Neural cell (in vitro differentiated cells): ENCODE data around the gene ABHD17C. TPM values are rescaled to one million over a fixed set of nuclear protein-coding genes. Genes with fewer than 3 reads are reported as not detected.

Experiments
- H2AFZ ChIP-seq: fragments of 200-600, 300-800 bp; sonication (generic), shearing (Covaris generic); 2 replicates; pipeline ENCODE4 v1.6.0; 2014; ENCODE audit warnings: low read depth, mild to moderate bottlenecking, antibody characterized with exemption, low read length, moderate library complexity
- H3F3A ChIP-seq: fragments of 200-600 bp; shearing (Covaris generic); 2 replicates; pipeline ENCODE4 v1.6.1; 2016; ENCODE audit warnings: mild to moderate bottlenecking, moderate library complexity, mixed read lengths, antibody characterized with exemption, low read length; ENCODE audit not compliant: insufficient read depth, poor library complexity, severe bottlenecking
- H3K27ac ChIP-seq: fragments of 200-600, 300-800 bp; sonication (generic), shearing (Covaris generic); 2 replicates; pipeline ENCODE4 v1.5.1; 2014; ENCODE audit warnings: mild to moderate bottlenecking, low read length, moderate library complexity
- H3K27me3 ChIP-seq: fragments of 300-800, 200-600 bp; sonication (generic), shearing (Covaris generic); 2 replicates; pipeline ENCODE4 v1.6.0; 2014; ENCODE audit warnings: mild to moderate bottlenecking, low read depth, low read length, moderate library complexity; ENCODE audit not compliant: insufficient read depth
- H3K36me3 ChIP-seq: fragments of 300-800, 200-600 bp; sonication (generic), shearing (Covaris generic); 2 replicates; pipeline ENCODE4 v1.5.1; 2014; ENCODE audit warnings: mild to moderate bottlenecking, antibody characterized with exemption, low read length, moderate library complexity; ENCODE audit not compliant: insufficient read depth
- H3K4me2 ChIP-seq: fragments of 300-800, 200-600 bp; sonication (generic), shearing (Covaris generic); 2 replicates; pipeline ENCODE4 v1.6.0; 2014; ENCODE audit warnings: mild to moderate bottlenecking, low read length
- H3K4me3 ChIP-seq: fragments of 300-800, 200-600 bp; sonication (generic), shearing (Covaris generic); 2 replicates; pipeline ENCODE4 v1.5.1; 2014; ENCODE audit warnings: mild to moderate bottlenecking, low read length, moderate library complexity
- H3K79me2 ChIP-seq: fragments of 200-600 bp; shearing (Covaris generic); replicated peaks from 2 replicates; pipeline ENCODE4 v1.6.0; 2014; ENCODE audit warnings: mild to moderate bottlenecking, low read length, moderate library complexity; ENCODE audit not compliant: insufficient read depth
- H3K9ac ChIP-seq: fragments of 300-800, 200-600 bp; sonication (generic), shearing (Covaris generic); 2 replicates; pipeline ENCODE4 v1.6.1; 2016; ENCODE audit warnings: mild to moderate bottlenecking, low read length, mixed read lengths
- H3K9me2 ChIP-seq: fragments of 200-600 bp; shearing (Covaris generic); 2 replicates; pipeline ENCODE4 v1.6.1; 2016; ENCODE audit warnings: mild to moderate bottlenecking, low read length, mixed read lengths; ENCODE audit not compliant: insufficient read depth
- H3K9me3 ChIP-seq: fragments of 200-600, 300-800 bp; sonication (generic), shearing (Covaris generic); 2 replicates; pipeline ENCODE4 v1.6.1; 2016; ENCODE audit warnings: mild to moderate bottlenecking, mixed run types, low read length, moderate library complexity, mixed read lengths
- H4K20me1 ChIP-seq: fragments of 200-600 bp; shearing (Covaris generic); 2 replicates; pipeline ENCODE4 v1.6.1; 2016; ENCODE audit warnings: mild to moderate bottlenecking, mixed run types; ENCODE audit not compliant: insufficient read depth
- EP300 ChIP-seq: fragments of 450-650 bp; conservative IDR thresholded peaks from 2 replicates; pipeline ENCODE4 v1.6.1; 2014; ENCODE audit warnings: antibody characterized with exemption, mild to moderate bottlenecking, moderate library complexity; ENCODE audit not compliant: poor library complexity, severe bottlenecking
- EZH2 ChIP-seq: fragments of 200-600, 300-800 bp; shearing (Covaris generic), sonication (generic); IDR thresholded peaks from 2 replicates; pipeline ENCODE4 v1.6.1; 2014; ENCODE audit warnings: antibody characterized with exemption, low read length, borderline replicate concordance, mild to moderate bottlenecking; ENCODE audit not compliant: insufficient read depth, poor library complexity, severe bottlenecking
- MXI1 ChIP-seq: fragments of 450-650 bp; conservative IDR thresholded peaks from 2 replicates; pipeline ENCODE4 v1.6.1; 2014; ENCODE audit warnings: antibody characterized with exemption, mild to moderate bottlenecking; ENCODE audit not compliant: poor library complexity, severe bottlenecking
- POLR2AphosphoS5 ChIP-seq: IDR thresholded peaks from 2 replicates; pipeline ENCODE4 v1.6.1; 2012
- RAD21 ChIP-seq: fragments of 450-650 bp; conservative IDR thresholded peaks from 2 replicates; pipeline ENCODE4 v1.6.1; 2014; ENCODE audit warnings: antibody characterized with exemption, mild to moderate bottlenecking, moderate library complexity
- SMC3 ChIP-seq: fragments of 450-650 bp; conservative IDR thresholded peaks from 2 replicates; pipeline ENCODE4 v1.6.1; 2014; ENCODE audit warnings: antibody characterized with exemption, mild to moderate bottlenecking, moderate library complexity; ENCODE audit not compliant: poor library complexity
- TAF1 ChIP-seq: IDR thresholded peaks from 2 replicates; pipeline ENCODE4 v1.6.1; 2012; ENCODE audit warnings: low read depth
- polyA plus RNA-seq: library from polyadenylated mRNA; depleted of rRNA; stranded (reverse); fragments of >200 nt; gene quantifications from 2 replicates; pipeline ENCODE4 v1.2.3, GENCODE V29; 2014
- TF ChIP-seq, protein P1 (sequence below): fragments of 450-650 bp; IDR thresholded peaks from 2 replicates; pipeline ENCODE4 v1.5.1; 2014; ENCODE audit warnings: antibody characterized with exemption, mild to moderate bottlenecking, moderate library complexity; ENCODE audit not compliant: poor library complexity, severe bottlenecking
- TF ChIP-seq, protein P2 (sequence below): IDR thresholded peaks from 2 replicates; pipeline ENCODE4 v1.6.1; 2012; ENCODE audit warnings: borderline replicate concordance

ABHD17C gene
- polyA plus RNA-seq, 1 donor from 2014 or later = 18.3 TPM

DNA sequence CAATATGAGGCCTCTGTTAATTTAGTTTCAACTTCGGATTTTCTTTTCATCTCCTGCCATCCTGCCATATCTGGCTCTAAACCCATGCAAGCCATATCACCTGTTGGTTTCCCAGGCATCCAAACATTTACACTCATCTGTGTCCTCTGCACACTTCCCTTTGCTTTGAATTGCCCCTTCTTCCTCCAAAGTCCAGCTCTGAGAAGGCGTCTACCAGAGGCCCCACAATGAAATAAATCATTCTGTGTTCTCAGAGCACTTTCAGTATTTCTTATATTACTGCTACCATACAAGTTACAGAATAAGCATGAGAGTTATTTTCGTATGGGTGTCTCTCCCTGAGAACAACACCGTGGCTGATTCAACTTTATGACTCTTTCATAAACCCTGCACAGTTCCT is 12.9 kb upstream of the ABHD17C start:
- no peak overlapping the region for H3K4me2 ChIP-seq
- H3K9ac ChIP-seq = no peak overlapping the region
- H4K20me1 ChIP-seq = no peaks in the 10 kb centered on the region
- TF ChIP-seq, protein P1, sequence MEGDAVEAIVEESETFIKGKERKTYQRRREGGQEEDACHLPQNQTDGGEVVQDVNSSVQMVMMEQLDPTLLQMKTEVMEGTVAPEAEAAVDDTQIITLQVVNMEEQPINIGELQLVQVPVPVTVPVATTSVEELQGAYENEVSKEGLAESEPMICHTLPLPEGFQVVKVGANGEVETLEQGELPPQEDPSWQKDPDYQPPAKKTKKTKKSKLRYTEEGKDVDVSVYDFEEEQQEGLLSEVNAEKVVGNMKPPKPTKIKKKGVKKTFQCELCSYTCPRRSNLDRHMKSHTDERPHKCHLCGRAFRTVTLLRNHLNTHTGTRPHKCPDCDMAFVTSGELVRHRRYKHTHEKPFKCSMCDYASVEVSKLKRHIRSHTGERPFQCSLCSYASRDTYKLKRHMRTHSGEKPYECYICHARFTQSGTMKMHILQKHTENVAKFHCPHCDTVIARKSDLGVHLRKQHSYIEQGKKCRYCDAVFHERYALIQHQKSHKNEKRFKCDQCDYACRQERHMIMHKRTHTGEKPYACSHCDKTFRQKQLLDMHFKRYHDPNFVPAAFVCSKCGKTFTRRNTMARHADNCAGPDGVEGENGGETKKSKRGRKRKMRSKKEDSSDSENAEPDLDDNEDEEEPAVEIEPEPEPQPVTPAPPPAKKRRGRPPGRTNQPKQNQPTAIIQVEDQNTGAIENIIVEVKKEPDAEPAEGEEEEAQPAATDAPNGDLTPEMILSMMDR = no peak
- no peak for TF ChIP-seq POLR2AphosphoS5
- no peak for TF ChIP-seq MXI1
- no peak for TF ChIP-seq SMC3
- no peak for TF ChIP-seq RAD21
- TF ChIP-seq EZH2 = no peak
- TF ChIP-seq EP300 = no peak
- TF ChIP-seq TAF1 = no peak
- TF ChIP-seq, protein P2, sequence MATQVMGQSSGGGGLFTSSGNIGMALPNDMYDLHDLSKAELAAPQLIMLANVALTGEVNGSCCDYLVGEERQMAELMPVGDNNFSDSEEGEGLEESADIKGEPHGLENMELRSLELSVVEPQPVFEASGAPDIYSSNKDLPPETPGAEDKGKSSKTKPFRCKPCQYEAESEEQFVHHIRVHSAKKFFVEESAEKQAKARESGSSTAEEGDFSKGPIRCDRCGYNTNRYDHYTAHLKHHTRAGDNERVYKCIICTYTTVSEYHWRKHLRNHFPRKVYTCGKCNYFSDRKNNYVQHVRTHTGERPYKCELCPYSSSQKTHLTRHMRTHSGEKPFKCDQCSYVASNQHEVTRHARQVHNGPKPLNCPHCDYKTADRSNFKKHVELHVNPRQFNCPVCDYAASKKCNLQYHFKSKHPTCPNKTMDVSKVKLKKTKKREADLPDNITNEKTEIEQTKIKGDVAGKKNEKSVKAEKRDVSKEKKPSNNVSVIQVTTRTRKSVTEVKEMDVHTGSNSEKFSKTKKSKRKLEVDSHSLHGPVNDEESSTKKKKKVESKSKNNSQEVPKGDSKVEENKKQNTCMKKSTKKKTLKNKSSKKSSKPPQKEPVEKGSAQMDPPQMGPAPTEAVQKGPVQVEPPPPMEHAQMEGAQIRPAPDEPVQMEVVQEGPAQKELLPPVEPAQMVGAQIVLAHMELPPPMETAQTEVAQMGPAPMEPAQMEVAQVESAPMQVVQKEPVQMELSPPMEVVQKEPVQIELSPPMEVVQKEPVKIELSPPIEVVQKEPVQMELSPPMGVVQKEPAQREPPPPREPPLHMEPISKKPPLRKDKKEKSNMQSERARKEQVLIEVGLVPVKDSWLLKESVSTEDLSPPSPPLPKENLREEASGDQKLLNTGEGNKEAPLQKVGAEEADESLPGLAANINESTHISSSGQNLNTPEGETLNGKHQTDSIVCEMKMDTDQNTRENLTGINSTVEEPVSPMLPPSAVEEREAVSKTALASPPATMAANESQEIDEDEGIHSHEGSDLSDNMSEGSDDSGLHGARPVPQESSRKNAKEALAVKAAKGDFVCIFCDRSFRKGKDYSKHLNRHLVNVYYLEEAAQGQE = no peak
- no peak overlapping the region for H3K27ac ChIP-seq
- no peaks in the 10 kb centered on the region for H3K36me3 ChIP-seq
- H3K27me3 ChIP-seq = no peaks in the 10 kb centered on the region
- H3K4me3 ChIP-seq = no peak overlapping the region
- no peaks in the 10 kb centered on the region for H3K9me3 ChIP-seq
- no peak overlapping the region for H2AFZ ChIP-seq
- H3F3A ChIP-seq = no peaks in the 10 kb centered on the region
- no peaks in the 10 kb centered on the region for H3K79me2 ChIP-seq
- no peaks in the 10 kb centered on the region for H3K9me2 ChIP-seq

DNA sequence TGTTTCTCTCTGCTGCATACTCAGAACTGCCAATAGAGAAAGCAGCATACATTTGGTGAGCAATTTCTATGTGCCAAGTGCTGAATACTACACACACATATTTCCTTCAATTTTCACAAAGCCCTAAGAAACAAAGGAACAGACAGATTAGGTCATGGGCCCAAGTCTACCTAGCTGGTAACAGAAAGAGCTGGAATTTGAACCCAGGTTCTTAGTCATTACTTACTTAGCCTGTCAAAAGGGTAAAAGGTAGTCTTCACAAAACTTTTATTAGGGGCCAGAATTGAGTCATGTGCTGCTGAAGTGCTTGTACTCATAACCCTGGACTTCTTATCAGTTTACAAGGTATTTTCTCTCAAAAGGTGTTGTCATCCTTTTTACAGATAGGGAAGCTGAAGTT is 10.4 kb upstream of the ABHD17C start:
- no peak overlapping the region for H3K27ac ChIP-seq
- no peak overlapping the region for H3K4me2 ChIP-seq
- no peaks in the 10 kb centered on the region for H3K79me2 ChIP-seq
- no peaks in the 10 kb centered on the region for H4K20me1 ChIP-seq
- no peak overlapping the region for H2AFZ ChIP-seq
- H3K9me2 ChIP-seq = no peaks in the 10 kb centered on the region
- no peak overlapping the region for H3K9ac ChIP-seq
- H3K36me3 ChIP-seq = no peaks in the 10 kb centered on the region
- TF ChIP-seq TAF1 = no peak
- TF ChIP-seq, protein P1 = no peak
- TF ChIP-seq SMC3 = no peak
- TF ChIP-seq EP300 = no peak
- TF ChIP-seq RAD21 = no peak
- TF ChIP-seq, protein P2 = no peak
- TF ChIP-seq POLR2AphosphoS5 = no peak
- TF ChIP-seq MXI1 = no peak
- no peak for TF ChIP-seq EZH2
- H3K4me3 ChIP-seq = no peak overlapping the region
- no peaks in the 10 kb centered on the region for H3K9me3 ChIP-seq
- no peaks in the 10 kb centered on the region for H3K27me3 ChIP-seq
- no peaks in the 10 kb centered on the region for H3F3A ChIP-seq
